ENCODE measurements around the gene PRSS37. TPM values are rescaled to one million over a fixed set of nuclear protein-coding genes. Genes with fewer than 3 reads are reported as not detected.

PRSS37 gene, protein sequence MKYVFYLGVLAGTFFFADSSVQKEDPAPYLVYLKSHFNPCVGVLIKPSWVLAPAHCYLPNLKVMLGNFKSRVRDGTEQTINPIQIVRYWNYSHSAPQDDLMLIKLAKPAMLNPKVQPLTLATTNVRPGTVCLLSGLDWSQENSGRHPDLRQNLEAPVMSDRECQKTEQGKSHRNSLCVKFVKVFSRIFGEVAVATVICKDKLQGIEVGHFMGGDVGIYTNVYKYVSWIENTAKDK
- not detected in 5 replicates for total RNA-seq (2022; extraction: Qiagen RNA extraction; ENCODE audit: low read depth)

GRCh38 chr7:141841385-141841784 lies at the start of gene PRSS37:
TSS of gene PRSS37 (minus strand) at chr7:141841485. CDS start at chr7:141841049, 436 bp downstream.

GRCh38 chr7:141789917-141790316 lies 51.4 kb downstream of the PRSS37 start, which contains the start of gene TAS2R5:
TSS of gene TAS2R5 (plus strand) at chr7:141790217. CDS start at chr7:141790362, 145 bp downstream.

Other genes starting within 250 kb of the PRSS37 start
- gene DENND11, start 139.3 kb downstream of the PRSS37 start, total RNA-seq (2022; extraction: Qiagen RNA extraction; ENCODE audit: low read depth), result 5.5 to 7.2 TPM (median 6.5 TPM) in 5 replicates
- not detected in 5 replicates for gene WEE2, start 133.1 kb downstream of the PRSS37 start, total RNA-seq (2022; extraction: Qiagen RNA extraction; ENCODE audit: low read depth)
- gene SSBP1, start 103.1 kb downstream of the PRSS37 start, total RNA-seq (2022; extraction: Qiagen RNA extraction; ENCODE audit: low read depth), result 283 to 344 TPM (median 297 TPM) in 5 replicates
- gene TAS2R3, start 77.4 kb downstream of the PRSS37 start, total RNA-seq (2022; extraction: Qiagen RNA extraction; ENCODE audit: low read depth), result 0.14 TPM in 1 of 5 replicates, not detected in the others
- 0.12 to 0.17 TPM (median 0.13 TPM) in 4 of 5 replicates, not detected in the other for gene TAS2R4, start 64.8 kb downstream of the PRSS37 start, total RNA-seq (2022; extraction: Qiagen RNA extraction; ENCODE audit: low read depth)
- 0.37 to 0.51 TPM (median 0.41 TPM) in 5 replicates for gene TAS2R5, start 51.3 kb downstream of the PRSS37 start, total RNA-seq (2022; extraction: Qiagen RNA extraction; ENCODE audit: low read depth)
- gene OR9A4, start 74.9 kb upstream of the PRSS37 start, total RNA-seq (2022; extraction: Qiagen RNA extraction; ENCODE audit: low read depth), result not detected in 5 replicates
- gene CLEC5A, start 105.5 kb upstream of the PRSS37 start, total RNA-seq (2022; extraction: Qiagen RNA extraction; ENCODE audit: low read depth), result not detected in 5 replicates
- not detected in 5 replicates for gene TAS2R38, start 132.3 kb upstream of the PRSS37 start, total RNA-seq (2022; extraction: Qiagen RNA extraction; ENCODE audit: low read depth)
- gene MGAM, start 154.4 kb upstream of the PRSS37 start, total RNA-seq (2022; extraction: Qiagen RNA extraction; ENCODE audit: low read depth), result 0.45 to 0.66 TPM (median 0.53 TPM) in 5 replicates